Skeletal muscle tissue (tissue), 4 donors: ENCODE measurements around the gene FANCG. TPM values are rescaled to one million over a fixed set of nuclear protein-coding genes. Genes with fewer than 3 reads are reported as not detected.

Experiments
- H3K27ac ChIP-seq: one replicate; pipeline ENCODE4 v1.7.0; 2013; ENCODE audit warnings: mild to moderate bottlenecking, low read depth, low read length, inconsistent platforms
- H3K27me3 ChIP-seq, 3 donors: one replicate each; pipeline ENCODE4 v1.7.0; 2013; ENCODE audit warnings: low read length in 3 of 3; ENCODE audit not compliant: control insufficient read depth in 3 of 3, insufficient read depth in 3 of 3
- H3K36me3 ChIP-seq, 3 donors: one replicate each; pipeline ENCODE4 v1.7.0; 2013; ENCODE audit warnings: low read length in 3 of 3; ENCODE audit not compliant: control insufficient read depth in 3 of 3, insufficient read depth in 3 of 3
- H3K4me1 ChIP-seq, 3 donors: one replicate each; pipeline ENCODE4 v1.7.0; 2013; ENCODE audit warnings: low read length in 3 of 3, mild to moderate bottlenecking in 3 of 3; ENCODE audit not compliant: control insufficient read depth in 3 of 3, insufficient read depth in 3 of 3
- H3K4me3 ChIP-seq, 3 donors: one replicate each; pipeline ENCODE4 v1.7.0; 2013; ENCODE audit warnings: low read length in 3 of 3
- H3K9ac ChIP-seq, 3 donors: one replicate each; pipeline ENCODE4 v1.7.0; 2013; ENCODE audit warnings: low read length in 3 of 3, mild to moderate bottlenecking in 3 of 3, moderate library complexity in 2 of 3, low read depth in 1 of 3
- H3K9me3 ChIP-seq, 3 donors: one replicate each; pipeline ENCODE4 v1.7.0; 2013; ENCODE audit warnings: low read length in 3 of 3; ENCODE audit not compliant: control insufficient read depth in 3 of 3
- total RNA-seq: library from RNA; depleted of rRNA; stranded (reverse); fragments of >200 nt; gene quantifications from one replicate; pipeline ENCODE4 v1.2.3, GENCODE V29; 2014
- donor health status: Osteomylitis.

Gene FANCG
- total RNA-seq, 1 donor from 2014 or later, result 14.6 TPM

DNA sequence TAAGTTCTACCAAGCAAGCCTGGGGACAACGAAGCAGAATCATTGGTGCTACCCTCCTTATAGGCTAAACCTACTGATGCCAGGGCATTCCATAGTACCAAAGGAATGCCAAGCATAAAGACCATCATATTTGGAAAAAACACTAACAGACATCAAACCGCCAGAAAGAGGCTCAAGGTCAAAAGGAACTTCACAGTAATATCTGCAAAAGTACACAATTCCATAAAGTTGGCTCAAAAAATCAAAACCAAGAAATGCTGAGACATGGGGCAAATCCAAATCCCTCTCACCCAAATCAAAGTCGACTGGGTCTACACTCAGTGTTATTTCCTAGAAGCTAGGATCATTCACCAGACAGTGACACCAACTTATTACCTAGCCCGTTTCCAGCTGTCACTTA is 10.7 kb downstream of the FANCG start:
- H3K36me3 ChIP-seq, result peaks cover 34 to 42% (median 41%) of the 10 kb centered on the region in 3 donors
- H3K27ac ChIP-seq, result no peak overlapping the region
- no peaks in the 10 kb centered on the region for H3K9me3 ChIP-seq
- H3K4me1 ChIP-seq, result peaks cover 33 to 44% (median 36%) of the 10 kb centered on the region in 3 donors
- H3K4me3 ChIP-seq, result peak overlapping the region; percentile 1 to 39 (median 15)
- no peaks in the 10 kb centered on the region for H3K27me3 ChIP-seq
- H3K9ac ChIP-seq, result no peak overlapping the region

DNA sequence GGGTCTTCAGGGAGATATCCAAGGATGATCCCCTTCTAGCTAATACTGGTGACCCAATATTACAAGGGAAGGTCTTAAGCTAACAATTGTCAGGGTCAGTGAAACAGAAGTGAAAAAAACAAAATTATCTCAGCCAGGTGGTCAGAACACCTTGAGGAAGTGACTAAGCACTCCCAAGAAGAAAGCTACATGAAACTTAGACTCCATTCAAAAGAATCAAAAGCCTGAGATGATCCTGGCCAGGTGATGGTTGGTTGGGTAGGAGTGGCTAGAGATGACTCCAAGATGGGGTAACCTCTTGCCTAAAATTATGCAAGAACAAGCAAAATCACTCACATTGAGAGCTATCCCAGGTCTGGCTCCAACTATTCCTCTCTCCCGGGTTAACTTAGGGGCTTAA is 12.7 kb downstream of the FANCG start:
- Histone ChIP-seq H3K9me3 (no peaks in the 10 kb centered on the region), H3K27me3 (no peaks in the 10 kb centered on the region), H3K27ac (no peak overlapping the region), H3K9ac (no peak overlapping the region), H3K36me3 (peaks cover 54 to 62% (median 60%) of the 10 kb centered on the region in 3 donors), H3K4me3 (no peak overlapping the region), H3K4me1 (peaks cover 29 to 40% (median 30%) of the 10 kb centered on the region in 3 donors)

DNA sequence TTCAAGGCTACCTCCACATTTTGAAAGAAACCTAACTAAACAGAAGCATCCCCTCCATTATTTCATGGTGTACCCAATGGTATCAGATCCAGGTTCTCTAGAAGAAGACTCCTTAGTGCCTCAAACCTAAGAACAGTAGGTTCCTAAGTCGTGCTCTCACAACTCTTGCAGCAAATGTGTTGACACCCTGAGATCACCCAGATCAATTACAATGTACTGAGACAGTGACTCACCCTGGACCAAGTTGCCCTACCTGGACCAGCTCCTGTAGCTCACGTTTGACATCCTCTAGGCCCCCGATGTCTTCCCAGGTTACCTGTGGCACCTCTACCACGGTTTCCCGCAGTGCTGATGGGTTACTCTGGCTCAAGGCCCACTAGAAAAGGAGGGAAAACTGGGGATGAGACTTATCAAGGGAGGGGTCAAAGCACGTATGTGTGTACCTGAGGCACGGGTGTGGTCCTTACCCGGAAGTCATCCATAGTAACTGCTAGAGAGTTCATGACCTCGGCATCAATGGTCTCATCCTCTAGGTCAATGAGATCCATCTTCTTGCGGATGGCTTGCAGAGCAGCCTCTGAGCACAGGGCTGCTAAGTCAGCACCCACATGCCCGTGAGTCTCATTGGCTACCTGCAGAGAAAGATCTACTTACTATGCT is 19.1 kb downstream of the FANCG start:
- Histone ChIP-seq H3K9ac (no peak overlapping the region), H3K4me1 (no peaks in the 10 kb centered on the region), H3K27me3 (no peaks in the 10 kb centered on the region), H3K9me3 (no peaks in the 10 kb centered on the region), H3K27ac (no peak overlapping the region), H3K4me3 (no peak overlapping the region), H3K36me3 (peaks cover 93 to 97% (median 95%) of the 10 kb centered on the region in 3 donors)

DNA sequence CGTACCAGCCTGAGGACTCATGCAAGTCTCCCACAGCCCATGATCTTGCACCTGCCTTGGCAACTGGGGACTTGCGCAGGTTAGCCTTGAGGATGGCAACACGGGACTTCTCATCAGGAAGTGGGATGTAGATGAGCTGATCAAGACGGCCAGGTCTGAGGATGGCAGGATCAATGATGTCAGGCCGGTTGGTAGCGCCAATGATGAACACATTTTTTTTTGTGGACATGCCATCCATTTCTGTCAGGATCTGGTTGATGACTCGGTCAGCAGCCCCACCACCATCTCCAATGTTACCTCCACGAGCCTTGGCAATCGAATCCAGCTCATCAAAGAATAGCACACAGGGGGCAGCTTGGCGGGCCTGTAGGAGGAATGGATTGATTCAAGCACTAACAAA is 20.3 kb downstream of the FANCG start:
- Histone ChIP-seq H3K4me1 (no peaks in the 10 kb centered on the region), H3K4me3 (no peak overlapping the region), H3K9me3 (no peaks in the 10 kb centered on the region), H3K27me3 (no peaks in the 10 kb centered on the region), H3K9ac (no peak overlapping the region), H3K27ac (no peak overlapping the region), H3K36me3 (peaks cover 86 to 95% (median 94%) of the 10 kb centered on the region in 3 donors)

- Histone ChIP-seq H3K4me3 (no peak overlapping the region), H3K4me1 (no peaks in the 10 kb centered on the region), H3K27me3 (no peaks in the 10 kb centered on the region), H3K9me3 (no peaks in the 10 kb centered on the region), H3K36me3 (peaks cover 64 to 80% (median 75%) of the 10 kb centered on the region in 3 donors), H3K27ac (no peak overlapping the region), H3K9ac (no peak overlapping the region)
Measured at GRCh38 chr9:35057271-35057620, 22.5 kb downstream of the FANCG start.

GRCh38 chr9:35056571-35057270 is 23.0 kb downstream of the FANCG start:
- Histone ChIP-seq H3K4me1 (no peaks in the 10 kb centered on the region), H3K27ac (no peak overlapping the region), H3K27me3 (no peaks in the 10 kb centered on the region), H3K36me3 (peaks cover 59 to 78% (median 70%) of the 10 kb centered on the region in 3 donors), H3K9me3 (no peaks in the 10 kb centered on the region), H3K9ac (no peak overlapping the region), H3K4me3 (no peak overlapping the region)

DNA sequence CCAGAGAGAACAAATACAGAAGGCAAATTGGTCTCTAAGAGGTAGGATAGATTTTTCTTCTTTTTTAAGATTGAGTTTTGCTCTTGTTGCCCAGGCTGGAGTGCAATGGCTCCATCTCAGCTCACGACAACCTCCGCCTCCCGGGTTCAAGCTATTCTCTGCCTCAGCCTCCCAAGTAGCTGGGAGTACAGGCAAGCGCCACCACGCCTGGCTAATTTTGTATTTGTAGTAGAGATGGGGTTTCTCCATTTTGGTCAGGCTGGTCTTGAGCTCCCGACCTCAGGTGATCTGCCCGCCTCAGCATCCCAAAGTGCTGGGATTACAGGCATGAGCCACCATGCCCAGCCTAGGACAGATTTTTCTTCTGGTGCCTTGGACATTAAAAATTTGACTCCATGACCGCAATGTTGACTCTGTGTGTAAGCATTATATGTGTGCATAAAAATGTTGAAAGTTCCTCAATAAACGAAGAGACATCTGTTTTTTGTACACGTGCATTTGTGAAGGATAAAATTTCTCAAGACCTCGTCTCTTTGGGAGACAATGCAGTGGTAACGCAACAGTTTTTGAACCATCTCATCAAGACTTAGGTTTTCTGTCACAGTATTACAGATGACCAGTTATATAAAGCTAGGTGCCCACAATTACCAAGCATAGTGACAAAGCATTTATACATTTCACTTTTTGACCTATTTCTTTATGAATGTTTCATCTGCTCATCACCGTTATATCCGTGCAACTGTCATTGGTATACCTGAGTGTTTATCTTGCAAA is 24.7 kb downstream of the FANCG start:
- Histone ChIP-seq H3K4me1 (peaks cover 7 to 9% (median 8%) of the 10 kb centered on the region in 3 donors), H3K36me3 (peaks cover 42 to 61% (median 57%) of the 10 kb centered on the region in 3 donors), H3K4me3 (no peak overlapping the region), H3K27ac (no peak overlapping the region), H3K9ac (no peak overlapping the region), H3K27me3 (no peaks in the 10 kb centered on the region), H3K9me3 (no peaks in the 10 kb centered on the region)

DNA sequence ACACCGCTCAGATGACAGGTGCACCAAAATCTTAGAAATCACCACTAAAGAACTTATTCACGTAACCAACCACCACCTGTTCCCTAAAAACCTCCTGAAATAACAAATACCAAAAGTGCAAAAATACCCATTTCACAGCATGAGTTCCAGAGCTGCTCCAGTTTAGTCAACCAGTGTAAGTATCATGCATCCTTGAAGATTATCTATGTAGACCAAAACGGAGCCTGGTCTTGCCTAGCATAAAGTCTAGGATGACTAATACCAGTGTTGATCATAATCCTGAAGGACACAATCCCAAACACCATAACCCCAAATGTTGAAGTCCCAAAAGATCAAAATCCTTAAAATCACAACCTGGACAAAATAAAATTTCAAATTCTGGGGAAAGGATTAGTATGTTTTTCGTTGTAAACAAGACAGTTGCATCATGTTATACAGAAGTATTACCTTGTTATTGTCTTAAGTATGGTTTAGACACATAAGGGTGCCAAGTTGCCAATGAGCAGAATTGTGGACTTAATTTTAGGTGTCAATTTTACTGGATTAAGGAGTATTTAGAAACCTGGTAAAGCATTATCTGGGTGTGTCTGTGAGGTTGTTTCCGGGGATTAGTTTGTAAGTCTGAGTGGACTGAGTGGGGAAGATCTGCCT is 25.4 kb downstream of the FANCG start:
- H3K9ac ChIP-seq, result no peak overlapping the region
- peaks cover 35 to 55% (median 55%) of the 10 kb centered on the region in 3 donors for H3K36me3 ChIP-seq
- H3K9me3 ChIP-seq, result no peaks in the 10 kb centered on the region
- no peak overlapping the region for H3K4me3 ChIP-seq
- peaks cover 7 to 9% (median 8%) of the 10 kb centered on the region in 3 donors for H3K4me1 ChIP-seq
- H3K27ac ChIP-seq, result no peak overlapping the region
- H3K27me3 ChIP-seq, result no peaks in the 10 kb centered on the region

- H3K27me3 ChIP-seq, result no peaks in the 10 kb centered on the region
- H3K4me1 ChIP-seq, result peaks cover 7 to 9% (median 8%) of the 10 kb centered on the region in 3 donors
- H3K27ac ChIP-seq, result peak overlapping the region; percentile 39
- H3K36me3 ChIP-seq, result peaks cover 15 to 38% (median 32%) of the 10 kb centered on the region in 3 donors
- no peak overlapping the region for H3K4me3 ChIP-seq
- no peaks in the 10 kb centered on the region for H3K9me3 ChIP-seq
- H3K9ac ChIP-seq, result peak overlapping the region in 2 of 3 donors; percentile 28 to 58
Measured at GRCh38 chr9:35051069-35051967, 28.4 kb downstream of the FANCG start.
